Activated CD4-positive, alpha-beta memory T cell treated with anti-CD3 and anti-CD28 coated beads for 36 hours (primary cell): ENCODE measurements around the gene NCKAP5. TPM values are rescaled to one million over a fixed set of nuclear protein-coding genes. Genes with fewer than 3 reads are reported as not detected.

Source experiments
- CTCF ChIA-PET: fragments of 350-600 bp; sonication (Branson Sonifier 250); formaldehyde crosslinking; loops from one replicate; lab custom pipeline; 2021; ENCODE audit warnings: antibody characterized with exemption, inconsistent platforms; lab: Charles Lee
- POLR2A ChIA-PET: fragments of 350-600 bp; sonication (Branson Sonifier 250); formaldehyde crosslinking; loops from one replicate; lab custom pipeline; 2021; ENCODE audit warnings: antibody characterized with exemption; lab: Charles Lee
- DNase-seq: peaks from one replicate; pipeline ENCODE4 v3.0.0-alpha.2; 2020
- H3K27ac Mint-ChIP-seq: one replicate; pipeline ENCODE4 v1.8.0; 2021; ENCODE audit warnings: mixed read lengths
- H3K27me3 Mint-ChIP-seq: one replicate; pipeline ENCODE4 v1.8.0; 2021; ENCODE audit warnings: mixed read lengths
- H3K36me3 Mint-ChIP-seq: one replicate; pipeline ENCODE4 v1.8.0; 2021; ENCODE audit warnings: mixed read lengths
- H3K4me1 Mint-ChIP-seq: one replicate; pipeline ENCODE4 v1.8.0; 2021; ENCODE audit warnings: low read depth, mixed read lengths
- H3K4me3 Mint-ChIP-seq: one replicate; pipeline ENCODE4 v1.8.0; 2021; ENCODE audit warnings: mild to moderate bottlenecking, mixed read lengths
- H3K9me3 Mint-ChIP-seq: one replicate; pipeline ENCODE4 v1.8.0; 2021; ENCODE audit warnings: mixed read lengths
- intact Hi-C: fragments of 100-400 bp; cut with micrococcal nuclease; formaldehyde crosslinking; loops from one replicate; pipeline ENCODE4 v1.15.1; 2023
- total RNA-seq, 2 experiments: library from RNA; stranded (reverse); gene quantifications; one replicate each; pipeline ENCODE4 v1.2.3, GENCODE V29; 2021

NCKAP5 gene
- total RNA-seq, 2 experiments from 2014 or later, result not detected

GRCh38 chr2:132659331-132659730 lies 908.9 kb downstream of the NCKAP5 start:
- Mint-ChIP-seq H3K27me3 (no peaks in the 10 kb centered on the region), H3K4me3 (no peak overlapping the region), H3K4me1 (no peaks in the 10 kb centered on the region), H3K9me3 (no peaks in the 10 kb centered on the region), H3K36me3 (no peaks in the 10 kb centered on the region), H3K27ac (no peak overlapping the region)
- intact Hi-C loops, result no loop called here
- CTCF ChIA-PET, result no interaction called here
- POLR2A ChIA-PET, result no interaction called here
- DNase-seq, result no peak

GRCh38 chr2:132656266-132656975 lies 911.8 kb downstream of the NCKAP5 start:
- H3K4me3 Mint-ChIP-seq, result no peak overlapping the region
- ChIA-PET POLR2A (no interaction called here), CTCF (no interaction called here)
- no peaks in the 10 kb centered on the region for H3K27me3 Mint-ChIP-seq
- DNase-seq, result no peak
- no peak overlapping the region for H3K27ac Mint-ChIP-seq
- no peaks in the 10 kb centered on the region for H3K36me3 Mint-ChIP-seq
- intact Hi-C loops, result no loop called here
- H3K9me3 Mint-ChIP-seq, result no peaks in the 10 kb centered on the region
- no peaks in the 10 kb centered on the region for H3K4me1 Mint-ChIP-seq

GRCh38 chr2:132654968-132655367 lies 913.3 kb downstream of the NCKAP5 start:
- ChIA-PET POLR2A (no interaction called here), CTCF (no interaction called here)
- no peaks in the 10 kb centered on the region for H3K36me3 Mint-ChIP-seq

DNA sequence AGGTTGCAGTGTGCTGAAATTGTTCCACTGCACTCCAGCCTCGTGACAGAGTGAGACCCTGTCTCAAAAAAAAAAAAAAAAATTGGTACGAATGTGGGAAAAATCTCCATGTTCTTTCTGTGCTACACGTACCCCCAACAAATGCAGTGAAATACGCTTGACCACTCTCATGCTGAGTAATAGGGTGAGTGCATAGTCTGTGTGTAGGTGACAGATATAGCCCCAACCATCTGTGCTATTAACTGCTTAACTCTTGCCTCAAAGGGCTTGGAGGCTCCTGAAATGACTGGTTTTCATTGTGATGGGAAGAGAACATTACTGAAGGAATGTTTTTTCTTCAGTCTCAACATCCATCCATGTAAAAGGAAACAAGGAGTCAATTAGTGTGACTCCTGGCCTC lies 913.9 kb downstream of the NCKAP5 start:
- Mint-ChIP-seq H3K4me3 (no peak overlapping the region), H3K36me3 (no peaks in the 10 kb centered on the region), H3K27ac (no peak overlapping the region), H3K9me3 (no peaks in the 10 kb centered on the region), H3K4me1 (no peaks in the 10 kb centered on the region), H3K27me3 (no peaks in the 10 kb centered on the region)
- DNase-seq, result no peak
- intact Hi-C loops, result no loop called here
- ChIA-PET POLR2A (no interaction called here), CTCF (no interaction called here)

More at GRCh38 chr2:132654968-132655367, 913.3 kb downstream of the NCKAP5 start:
- H3K27ac Mint-ChIP-seq, result no peak overlapping the region
- H3K4me1 Mint-ChIP-seq, result no peaks in the 10 kb centered on the region
- H3K27me3 Mint-ChIP-seq, result no peaks in the 10 kb centered on the region
- no peak for DNase-seq
- intact Hi-C loops, result no loop called here
- no peaks in the 10 kb centered on the region for H3K9me3 Mint-ChIP-seq
- H3K4me3 Mint-ChIP-seq, result no peak overlapping the region

- no peak for DNase-seq
- H3K9me3 Mint-ChIP-seq, result no peaks in the 10 kb centered on the region
- H3K27ac Mint-ChIP-seq, result no peak overlapping the region
- intact Hi-C loops, result no loop called here
- no peaks in the 10 kb centered on the region for H3K36me3 Mint-ChIP-seq
- POLR2A ChIA-PET, result no interaction called here
- H3K4me3 Mint-ChIP-seq, result no peak overlapping the region
- no peaks in the 10 kb centered on the region for H3K4me1 Mint-ChIP-seq
- no peaks in the 10 kb centered on the region for H3K27me3 Mint-ChIP-seq
- CTCF ChIA-PET, result no interaction called here
Observed at GRCh38 chr2:132652474-132652873, 915.8 kb downstream of the NCKAP5 start.

DNA sequence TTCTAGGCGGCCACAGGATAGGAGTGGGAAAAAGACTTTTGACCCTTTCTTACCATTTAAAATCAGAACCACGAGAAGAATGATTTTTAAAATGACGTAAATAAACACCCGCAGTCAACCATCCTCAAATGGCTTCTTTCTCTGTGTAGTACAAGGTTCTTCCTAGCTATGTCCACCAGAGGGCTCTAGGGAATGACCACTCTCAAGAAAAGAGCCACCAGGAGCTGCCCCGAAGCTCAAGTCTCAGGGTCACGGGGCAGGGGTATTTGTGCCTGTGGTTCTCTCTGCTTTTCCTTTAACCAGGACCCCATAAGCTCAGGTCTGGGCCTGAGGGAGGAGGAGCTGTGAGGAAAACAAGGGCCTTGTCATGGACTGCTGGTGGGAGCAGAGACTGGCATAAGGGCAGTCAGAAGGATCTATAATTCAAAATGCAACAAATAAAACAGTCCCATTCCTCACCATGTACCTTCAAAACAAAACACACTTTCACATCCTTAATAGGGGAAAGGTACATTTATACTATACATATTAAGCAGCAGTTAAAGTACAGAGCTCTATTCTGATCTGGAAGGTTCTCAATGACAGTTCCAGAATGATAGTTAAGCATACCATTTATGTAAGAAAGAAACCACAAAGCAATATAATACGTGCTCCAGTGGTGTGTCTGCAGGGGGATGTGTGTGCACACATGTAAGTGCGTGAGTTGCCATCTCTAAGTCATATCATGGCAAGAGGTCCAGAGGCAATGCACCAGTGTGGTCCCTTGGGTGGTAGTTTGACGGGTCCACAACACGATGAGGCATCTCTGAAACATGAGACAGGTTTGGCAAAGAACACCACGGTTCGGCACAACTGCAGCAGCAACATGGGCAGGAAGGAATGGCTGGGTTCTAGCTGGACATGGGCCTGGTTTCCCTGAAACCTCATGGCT lies 916.9 kb downstream of the NCKAP5 start:
- intact Hi-C loops, result no loop called here
- Mint-ChIP-seq H3K4me1 (no peaks in the 10 kb centered on the region), H3K36me3 (no peaks in the 10 kb centered on the region), H3K4me3 (no peak overlapping the region), H3K27ac (no peak overlapping the region), H3K27me3 (no peaks in the 10 kb centered on the region), H3K9me3 (no peaks in the 10 kb centered on the region)
- ChIA-PET POLR2A (no interaction called here), CTCF (no interaction called here)
- DNase-seq, result no peak

DNA sequence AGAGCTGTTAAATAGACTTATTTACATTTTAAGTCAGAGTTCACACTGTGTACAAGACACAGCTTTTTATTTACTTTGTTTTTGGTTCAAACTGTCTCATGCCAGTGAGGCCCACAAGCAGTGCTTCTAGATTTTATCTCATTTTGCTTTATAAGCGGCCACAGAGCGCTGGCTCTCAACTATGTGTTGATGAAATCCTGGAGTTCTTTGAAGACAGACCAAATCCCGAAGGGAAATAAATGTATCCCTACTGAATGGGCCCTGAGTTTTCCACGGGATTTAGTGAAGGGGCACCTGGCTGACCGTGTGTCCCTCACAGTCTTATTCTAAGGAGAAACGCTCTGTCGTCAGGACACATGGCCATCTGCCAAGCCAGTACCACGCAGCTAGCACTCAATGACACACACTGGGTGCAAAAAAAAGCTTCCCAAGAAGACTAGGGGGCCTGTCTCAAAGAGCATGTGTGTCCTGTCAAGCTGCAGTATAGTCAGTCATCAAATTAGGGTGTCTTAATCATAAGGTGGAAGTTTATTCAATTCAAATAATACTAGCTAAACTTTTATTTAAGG lies 921.6 kb downstream of the NCKAP5 start:
- H3K27ac Mint-ChIP-seq, result no peak overlapping the region
- intact Hi-C loops, result no loop called here
- POLR2A ChIA-PET, result no interaction called here
- DNase-seq, result no peak
- no peaks in the 10 kb centered on the region for H3K4me1 Mint-ChIP-seq
- no peak overlapping the region for H3K4me3 Mint-ChIP-seq
- no peaks in the 10 kb centered on the region for H3K36me3 Mint-ChIP-seq
- H3K27me3 Mint-ChIP-seq, result no peaks in the 10 kb centered on the region
- H3K9me3 Mint-ChIP-seq, result no peaks in the 10 kb centered on the region
- CTCF ChIA-PET, result no interaction called here

GRCh38 chr2:132645722-132646539 lies 922.3 kb downstream of the NCKAP5 start:
- Mint-ChIP-seq H3K4me3 (no peak overlapping the region), H3K9me3 (no peaks in the 10 kb centered on the region), H3K36me3 (no peaks in the 10 kb centered on the region), H3K4me1 (no peaks in the 10 kb centered on the region), H3K27ac (no peak overlapping the region), H3K27me3 (no peaks in the 10 kb centered on the region)
- POLR2A ChIA-PET, result no interaction called here
- intact Hi-C loops, result no loop called here
- no peak for DNase-seq
- CTCF ChIA-PET, result no interaction called here

- Mint-ChIP-seq H3K36me3 (no peaks in the 10 kb centered on the region), H3K27me3 (no peaks in the 10 kb centered on the region), H3K9me3 (no peaks in the 10 kb centered on the region), H3K27ac (no peak overlapping the region), H3K4me3 (no peak overlapping the region), H3K4me1 (no peaks in the 10 kb centered on the region)
- intact Hi-C loops, result no loop called here
- DNase-seq, result no peak
- ChIA-PET CTCF (no interaction called here), POLR2A (no interaction called here)
Observed at GRCh38 chr2:132645176-132645575, 923.1 kb downstream of the NCKAP5 start.

DNA sequence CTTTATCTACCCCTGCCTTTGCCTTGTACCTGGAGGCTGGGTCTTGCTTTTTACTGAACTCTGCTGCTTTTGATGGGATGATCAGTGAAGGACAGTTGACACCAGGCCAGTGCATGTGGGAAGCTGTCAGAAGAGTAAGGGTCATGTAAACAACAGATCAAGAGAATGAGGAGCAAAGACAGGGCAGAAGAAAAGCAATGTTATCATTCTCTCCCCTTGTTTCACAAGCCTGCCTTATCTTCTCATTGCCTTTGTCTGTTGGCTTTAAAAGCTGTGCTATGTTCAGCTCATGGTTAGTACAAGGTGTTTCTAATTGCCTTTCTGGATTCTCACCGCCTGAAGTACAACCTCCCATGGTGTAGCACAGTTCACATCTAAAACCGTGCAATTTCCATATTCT lies 925.8 kb downstream of the NCKAP5 start:
- POLR2A ChIA-PET, result no interaction called here
- DNase-seq, result no peak

GRCh38 chr2:132641819-132642218 lies 926.4 kb downstream of the NCKAP5 start:
- Mint-ChIP-seq H3K27me3 (no peaks in the 10 kb centered on the region), H3K27ac (no peak overlapping the region), H3K4me1 (no peaks in the 10 kb centered on the region), H3K4me3 (no peak overlapping the region), H3K9me3 (no peaks in the 10 kb centered on the region), H3K36me3 (no peaks in the 10 kb centered on the region)
- no peak for DNase-seq
- ChIA-PET POLR2A (no interaction called here), CTCF (no interaction called here)
- intact Hi-C loops, result no loop called here

More for the DNA sequence above, 925.8 kb downstream of the NCKAP5 start:
- Mint-ChIP-seq H3K27ac (no peak overlapping the region), H3K36me3 (no peaks in the 10 kb centered on the region), H3K4me1 (no peaks in the 10 kb centered on the region), H3K9me3 (no peaks in the 10 kb centered on the region), H3K4me3 (no peak overlapping the region), H3K27me3 (no peaks in the 10 kb centered on the region)
- intact Hi-C loops, result no loop called here
- CTCF ChIA-PET, result no interaction called here

- POLR2A ChIA-PET, result no interaction called here
- DNase-seq, result no peak
- Mint-ChIP-seq H3K4me3 (no peak overlapping the region), H3K4me1 (no peaks in the 10 kb centered on the region), H3K36me3 (no peaks in the 10 kb centered on the region), H3K9me3 (no peaks in the 10 kb centered on the region), H3K27me3 (no peaks in the 10 kb centered on the region), H3K27ac (no peak overlapping the region)
- CTCF ChIA-PET, result no interaction called here
- intact Hi-C loops, result no loop called here
Observed at GRCh38 chr2:132640116-132640515, 928.1 kb downstream of the NCKAP5 start.
